ENCODE measurements around the gene ASIC4. TPM values are rescaled to one million over a fixed set of nuclear protein-coding genes. Genes with fewer than 3 reads are reported as not detected.

ASIC4 gene
- polyA plus RNA-seq, 4 donors = 0.04 to 0.10 TPM; not detected in 2

DNA sequence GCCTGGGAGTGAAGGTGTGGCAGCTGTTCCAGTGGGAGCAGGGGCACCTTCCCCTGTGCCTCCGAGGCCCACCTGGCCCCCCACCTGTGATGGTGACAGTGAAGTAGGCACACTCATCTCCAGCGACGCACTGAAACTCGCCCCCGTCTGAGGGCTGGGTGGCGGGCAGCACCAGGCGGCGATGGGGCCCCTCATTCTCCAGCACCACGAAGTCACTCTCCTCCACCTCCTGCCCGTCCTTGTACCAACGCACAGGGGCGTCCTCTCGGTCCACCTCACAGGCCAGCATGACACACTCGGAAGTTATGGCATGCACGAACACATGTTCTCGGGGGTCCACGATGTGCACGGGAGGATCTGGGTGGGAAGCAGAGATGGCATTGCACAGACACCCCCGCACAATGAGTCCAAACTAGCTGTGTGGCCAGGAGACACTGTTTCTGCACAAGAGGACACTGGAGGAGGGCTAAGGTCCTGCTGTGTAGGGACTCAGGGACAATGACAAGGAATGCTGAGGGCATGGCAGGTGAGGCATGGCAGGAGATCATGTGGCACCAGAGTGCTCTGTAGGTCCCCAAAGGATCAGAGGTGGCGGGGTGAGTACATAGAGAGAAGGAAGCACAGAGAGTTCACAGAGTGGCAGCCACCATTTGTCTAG, 49.1 kb downstream of the ASIC4 start:
- no peaks in the 10 kb centered on the region for H3K9me3 ChIP-seq (ENCODE audit: control insufficient read depth in 2 of 2, insufficient read depth in 1 of 2, low read depth in 1 of 2, low read length in 1 of 2)
- H3K27me3 ChIP-seq (ENCODE audit: control insufficient read depth in 3 of 3, insufficient read depth in 3 of 3, low read length in 3 of 3) = no peaks in the 10 kb centered on the region
- DNase-seq (no peak), FAIRE-seq (no peak)
- no peak overlapping the region for H3K27ac ChIP-seq (ENCODE audit: low read depth in 1 of 3, low read length in 2 of 3)
- H3K4me3 ChIP-seq (ENCODE audit: low read depth in 1 of 3, low read length in 3 of 3) = no peak overlapping the region
- peaks cover 0 to 71% (median 0%) of the 10 kb centered on the region in 3 donors for H3K36me3 ChIP-seq (ENCODE audit: control insufficient read depth in 3 of 3, insufficient read depth in 2 of 3, low read depth in 1 of 3, low read length in 3 of 3)
- no peaks in the 10 kb centered on the region for H3K4me1 ChIP-seq (ENCODE audit: control insufficient read depth in 3 of 3, insufficient read depth in 2 of 3, low read depth in 1 of 3, low read length in 2 of 3)
- WGBS, 3 donors = 86 to 88% (median 88%) methylated on average over 20 of the region's 20 CpGs

DNA sequence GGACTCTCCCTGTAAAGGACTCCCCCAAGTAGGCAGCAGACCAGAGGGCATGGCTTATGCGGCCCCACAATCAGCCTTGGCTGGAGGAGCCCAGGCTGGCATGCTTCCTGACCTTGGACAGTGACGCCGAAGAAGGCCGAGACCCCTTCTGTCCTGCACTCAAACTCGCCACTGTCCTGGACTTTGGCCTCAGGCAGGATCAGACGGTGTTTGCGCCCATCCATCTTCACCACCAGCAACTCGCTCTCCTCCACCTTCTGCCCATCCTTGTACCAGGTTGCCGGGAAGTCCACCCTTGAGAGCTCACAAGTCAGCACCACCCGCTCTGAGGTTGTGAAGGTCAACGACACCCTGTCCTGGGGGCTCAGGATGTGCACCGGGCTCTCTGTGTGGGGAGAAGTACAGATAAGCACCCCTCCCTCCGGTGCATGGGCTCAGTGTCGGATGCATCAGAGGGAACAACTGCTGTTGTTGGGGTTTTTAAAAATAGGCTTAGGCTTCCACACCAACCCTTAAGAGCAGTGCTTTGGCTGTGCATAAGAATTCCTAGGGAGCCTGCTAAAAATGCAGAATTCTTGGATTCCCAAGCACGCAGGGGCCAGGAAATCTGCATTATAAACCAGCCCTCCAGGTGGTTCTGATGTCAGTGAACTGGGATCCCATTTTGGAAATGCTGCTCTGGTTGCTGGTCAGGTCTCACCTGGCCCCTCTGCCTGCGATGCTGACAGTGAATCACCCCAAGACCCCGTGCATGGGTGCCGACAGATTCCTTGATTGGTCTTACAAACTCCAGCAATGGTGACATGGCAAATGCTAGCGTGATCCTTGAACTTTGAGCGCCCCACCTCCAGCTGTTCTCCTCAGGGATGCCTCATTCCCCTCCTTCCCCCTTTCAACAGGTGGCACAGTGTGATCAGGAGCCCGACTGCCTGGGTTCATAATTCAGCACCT, 51.1 kb downstream of the ASIC4 start:
- H3K27ac ChIP-seq (ENCODE audit: low read depth in 1 of 3, low read length in 2 of 3) = no peak overlapping the region
- H3K36me3 ChIP-seq (ENCODE audit: control insufficient read depth in 3 of 3, insufficient read depth in 2 of 3, low read depth in 1 of 3, low read length in 3 of 3) = peaks cover 0 to 75% (median 0%) of the 10 kb centered on the region in 3 donors
- no peaks in the 10 kb centered on the region for H3K9me3 ChIP-seq (ENCODE audit: control insufficient read depth in 2 of 2, insufficient read depth in 1 of 2, low read depth in 1 of 2, low read length in 1 of 2)
- H3K4me1 ChIP-seq (ENCODE audit: control insufficient read depth in 3 of 3, insufficient read depth in 2 of 3, low read depth in 1 of 3, low read length in 2 of 3) = peaks cover 0 to 5% (median 0%) of the 10 kb centered on the region in 3 donors
- no peak for FAIRE-seq
- H3K4me3 ChIP-seq (ENCODE audit: low read depth in 1 of 3, low read length in 3 of 3) = no peak overlapping the region
- peak; percentile 34 to 66 for DNase-seq
- peaks cover 0 to 3% (median 0%) of the 10 kb centered on the region in 3 donors for H3K27me3 ChIP-seq (ENCODE audit: control insufficient read depth in 3 of 3, insufficient read depth in 3 of 3, low read length in 3 of 3)
- 63 to 76% (median 72%) methylated on average over 21 of the region's 21 CpGs for WGBS, 3 donors

DNA sequence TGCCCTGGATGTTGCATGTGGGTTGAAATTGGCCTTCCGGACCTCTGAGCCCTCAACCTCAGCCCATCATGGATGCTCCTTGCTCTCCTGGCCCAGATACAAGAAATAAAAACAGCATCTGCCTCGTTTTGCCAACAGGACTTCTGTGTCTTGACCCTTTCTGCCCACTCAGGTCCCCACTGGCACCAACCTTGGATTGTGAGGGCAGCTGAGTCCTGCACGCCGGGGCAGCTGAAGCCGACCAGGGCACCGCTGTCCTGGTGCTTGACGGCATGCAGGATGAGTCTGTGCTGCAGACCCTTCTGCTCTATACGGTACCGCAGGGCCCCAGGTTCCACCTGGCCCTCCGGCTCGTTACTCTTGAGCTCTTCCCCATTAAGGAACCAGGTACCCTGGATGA, 52.4 kb downstream of the ASIC4 start:
- WGBS, 3 donors = 88 to 89% (median 88%) methylated on average over 11 of the region's 11 CpGs
- DNase-seq = no peak
- Histone ChIP-seq H3K27me3 (ENCODE audit: control insufficient read depth in 3 of 3, insufficient read depth in 3 of 3, low read length in 3 of 3) (peaks cover 0 to 3% (median 0%) of the 10 kb centered on the region in 3 donors), H3K4me3 (ENCODE audit: low read depth in 1 of 3, low read length in 3 of 3) (no peak overlapping the region), H3K9me3 (ENCODE audit: control insufficient read depth in 2 of 2, insufficient read depth in 1 of 2, low read depth in 1 of 2, low read length in 1 of 2) (no peaks in the 10 kb centered on the region), H3K36me3 (ENCODE audit: control insufficient read depth in 3 of 3, insufficient read depth in 2 of 3, low read depth in 1 of 3, low read length in 3 of 3) (peaks cover 0 to 65% (median 0%) of the 10 kb centered on the region in 3 donors), H3K27ac (ENCODE audit: low read depth in 1 of 3, low read length in 2 of 3) (no peak overlapping the region), H3K4me1 (ENCODE audit: control insufficient read depth in 3 of 3, insufficient read depth in 2 of 3, low read depth in 1 of 3, low read length in 2 of 3) (peaks cover 0 to 8% (median 0%) of the 10 kb centered on the region in 3 donors)
- no peak for FAIRE-seq

GRCh38 chr2:219567131-219567530, 52.8 kb downstream of the ASIC4 start:
- peaks cover 0 to 3% (median 0%) of the 10 kb centered on the region in 3 donors for H3K27me3 ChIP-seq (ENCODE audit: control insufficient read depth in 3 of 3, insufficient read depth in 3 of 3, low read length in 3 of 3)
- 92 to 94% (median 94%) methylated on average over 18 of the region's 18 CpGs for WGBS, 3 donors
- H3K36me3 ChIP-seq (ENCODE audit: control insufficient read depth in 3 of 3, insufficient read depth in 2 of 3, low read depth in 1 of 3, low read length in 3 of 3) = peaks cover 0 to 60% (median 0%) of the 10 kb centered on the region in 3 donors
- H3K4me1 ChIP-seq (ENCODE audit: control insufficient read depth in 3 of 3, insufficient read depth in 2 of 3, low read depth in 1 of 3, low read length in 2 of 3) = peaks cover 0 to 12% (median 0%) of the 10 kb centered on the region in 3 donors
- H3K4me3 ChIP-seq (ENCODE audit: low read depth in 1 of 3, low read length in 3 of 3) = no peak overlapping the region
- FAIRE-seq = no peak
- DNase-seq = no peak
- H3K9me3 ChIP-seq (ENCODE audit: control insufficient read depth in 2 of 2, insufficient read depth in 1 of 2, low read depth in 1 of 2, low read length in 1 of 2) = no peaks in the 10 kb centered on the region
- no peak overlapping the region for H3K27ac ChIP-seq (ENCODE audit: low read depth in 1 of 3, low read length in 2 of 3)

DNA sequence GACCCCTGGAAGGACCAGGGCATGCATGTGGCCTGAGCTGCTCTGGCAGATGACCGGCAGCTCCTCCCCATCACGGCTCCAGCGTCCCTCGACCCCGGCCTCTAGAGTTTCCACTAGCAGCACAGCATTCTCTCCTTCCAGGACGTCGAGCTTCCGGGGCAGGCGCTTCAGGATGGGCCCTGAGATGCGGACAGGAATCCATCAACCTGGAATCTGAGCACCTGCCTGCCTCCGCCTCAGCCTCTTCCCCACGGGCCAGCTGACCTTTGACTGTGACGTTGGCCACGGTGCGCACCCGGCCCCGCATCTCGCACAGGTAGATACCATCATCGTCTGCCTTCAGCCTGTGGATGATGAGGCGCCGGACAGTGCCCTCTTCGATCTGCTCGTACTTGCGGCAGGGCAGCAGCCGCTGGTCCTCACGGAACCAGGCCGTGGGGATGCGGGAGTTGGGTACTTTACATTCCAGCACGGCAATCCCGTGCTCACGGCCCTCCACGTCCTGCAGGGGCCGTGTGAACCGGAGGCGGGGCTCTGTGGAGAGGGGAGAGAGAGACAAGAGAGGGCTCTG, 53.6 kb downstream of the ASIC4 start:
- Histone ChIP-seq H3K4me3 (ENCODE audit: low read depth in 1 of 3, low read length in 3 of 3) (no peak overlapping the region), H3K36me3 (ENCODE audit: control insufficient read depth in 3 of 3, insufficient read depth in 2 of 3, low read depth in 1 of 3, low read length in 3 of 3) (peaks cover 0 to 53% (median 0%) of the 10 kb centered on the region in 3 donors), H3K27me3 (ENCODE audit: control insufficient read depth in 3 of 3, insufficient read depth in 3 of 3, low read length in 3 of 3) (peaks cover 0 to 3% (median 0%) of the 10 kb centered on the region in 3 donors), H3K9me3 (ENCODE audit: control insufficient read depth in 2 of 2, insufficient read depth in 1 of 2, low read depth in 1 of 2, low read length in 1 of 2) (no peaks in the 10 kb centered on the region), H3K4me1 (ENCODE audit: control insufficient read depth in 3 of 3, insufficient read depth in 2 of 3, low read depth in 1 of 3, low read length in 2 of 3) (peaks cover 0 to 15% (median 0%) of the 10 kb centered on the region in 3 donors), H3K27ac (ENCODE audit: low read depth in 1 of 3, low read length in 2 of 3) (no peak overlapping the region)
- 91 to 94% (median 92%) methylated on average over 35 of the region's 35 CpGs for WGBS, 3 donors
- FAIRE-seq (no peak), DNase-seq (no peak)

- Histone ChIP-seq H3K27ac (ENCODE audit: low read depth in 1 of 3, low read length in 2 of 3) (no peak overlapping the region), H3K4me1 (ENCODE audit: control insufficient read depth in 3 of 3, insufficient read depth in 2 of 3, low read depth in 1 of 3, low read length in 2 of 3) (peaks cover 0 to 15% (median 0%) of the 10 kb centered on the region in 3 donors), H3K9me3 (ENCODE audit: control insufficient read depth in 2 of 2, insufficient read depth in 1 of 2, low read depth in 1 of 2, low read length in 1 of 2) (no peaks in the 10 kb centered on the region), H3K27me3 (ENCODE audit: control insufficient read depth in 3 of 3, insufficient read depth in 3 of 3, low read length in 3 of 3) (peaks cover 0 to 3% (median 0%) of the 10 kb centered on the region in 3 donors), H3K36me3 (ENCODE audit: control insufficient read depth in 3 of 3, insufficient read depth in 2 of 3, low read depth in 1 of 3, low read length in 3 of 3) (peaks cover 0 to 41% (median 0%) of the 10 kb centered on the region in 3 donors), H3K4me3 (ENCODE audit: low read depth in 1 of 3, low read length in 3 of 3) (no peak overlapping the region)
- DNase-seq = no peak
- no peak for FAIRE-seq
- WGBS, 3 donors = 93 to 94% (median 93%) methylated on average over 6 of the region's 6 CpGs
These were observed 54.8 kb downstream of the ASIC4 start for GRCh38 chr2:219569041-219569440.

GRCh38 chr2:219569635-219570034, 55.4 kb downstream of the ASIC4 start:
- peak overlapping the region in 1 of 3 donors; percentile 57 for H3K4me3 ChIP-seq (ENCODE audit: low read depth in 1 of 3, low read length in 3 of 3)
- peaks cover 0 to 3% (median 0%) of the 10 kb centered on the region in 3 donors for H3K27me3 ChIP-seq (ENCODE audit: control insufficient read depth in 3 of 3, insufficient read depth in 3 of 3, low read length in 3 of 3)
- 85 to 89% (median 86%) methylated on average over 6 of the region's 6 CpGs for WGBS, 3 donors
- H3K36me3 ChIP-seq (ENCODE audit: control insufficient read depth in 3 of 3, insufficient read depth in 2 of 3, low read depth in 1 of 3, low read length in 3 of 3) = peaks cover 0 to 37% (median 0%) of the 10 kb centered on the region in 3 donors
- DNase-seq (no peak), FAIRE-seq (no peak)
- no peaks in the 10 kb centered on the region for H3K9me3 ChIP-seq (ENCODE audit: control insufficient read depth in 2 of 2, insufficient read depth in 1 of 2, low read depth in 1 of 2, low read length in 1 of 2)
- H3K4me1 ChIP-seq (ENCODE audit: control insufficient read depth in 3 of 3, insufficient read depth in 2 of 3, low read depth in 1 of 3, low read length in 2 of 3) = peaks cover 0 to 15% (median 0%) of the 10 kb centered on the region in 3 donors
- H3K27ac ChIP-seq (ENCODE audit: low read depth in 1 of 3, low read length in 2 of 3) = no peak overlapping the region
